GM12891 (cell line): Measurements from ENCODE around the gene PCDH9.

Experiments used
- PAX5 ChIP-seq: IDR thresholded peaks from 2 replicates; pipeline ENCODE4 v1.6.1; 2011; ENCODE audit warnings: low read length, moderate library complexity, mild to moderate bottlenecking; ENCODE audit not compliant: insufficient read depth, severe bottlenecking
- POLR2A ChIP-seq: IDR thresholded peaks from 2 replicates; pipeline ENCODE4 v1.6.1; 2011; ENCODE audit warnings: low read depth, low read length, control low read depth
- POLR2AphosphoS5 ChIP-seq: IDR thresholded peaks from 2 replicates; pipeline ENCODE4 v1.6.1; 2011; ENCODE audit warnings: low read depth, low read length, control low read depth
- POU2F2 ChIP-seq: IDR thresholded peaks from 2 replicates; pipeline ENCODE4 v1.6.1; 2011; ENCODE audit warnings: low read depth, mild to moderate bottlenecking, control low read depth, low read length, moderate library complexity
- SPI1 ChIP-seq: IDR thresholded peaks from 2 replicates; pipeline ENCODE4 v1.6.1; 2011; ENCODE audit warnings: low read depth, low read length, control low read depth
- TAF1 ChIP-seq: IDR thresholded peaks from 2 replicates; pipeline ENCODE4 v1.6.1; 2011; ENCODE audit warnings: low read depth, low read length, control low read depth

GRCh38 chr13:66847541-66847940, 382.6 kb downstream of the PCDH9 start:
- TF ChIP-seq TAF1 (no peak), POLR2A (no peak), POLR2AphosphoS5 (no peak), SPI1 (no peak), POU2F2 (no peak), PAX5 (no peak)
